GM19452 (cell line): ENCODE data around the gene SBSN.

Source experiments
- ATAC-seq: cut with Tn5 transposase; IDR thresholded peaks from one replicate; pipeline ENCODE4 v1.9.1; 2021; ENCODE audit not compliant: unreplicated experiment

Gene SBSN

DNA sequence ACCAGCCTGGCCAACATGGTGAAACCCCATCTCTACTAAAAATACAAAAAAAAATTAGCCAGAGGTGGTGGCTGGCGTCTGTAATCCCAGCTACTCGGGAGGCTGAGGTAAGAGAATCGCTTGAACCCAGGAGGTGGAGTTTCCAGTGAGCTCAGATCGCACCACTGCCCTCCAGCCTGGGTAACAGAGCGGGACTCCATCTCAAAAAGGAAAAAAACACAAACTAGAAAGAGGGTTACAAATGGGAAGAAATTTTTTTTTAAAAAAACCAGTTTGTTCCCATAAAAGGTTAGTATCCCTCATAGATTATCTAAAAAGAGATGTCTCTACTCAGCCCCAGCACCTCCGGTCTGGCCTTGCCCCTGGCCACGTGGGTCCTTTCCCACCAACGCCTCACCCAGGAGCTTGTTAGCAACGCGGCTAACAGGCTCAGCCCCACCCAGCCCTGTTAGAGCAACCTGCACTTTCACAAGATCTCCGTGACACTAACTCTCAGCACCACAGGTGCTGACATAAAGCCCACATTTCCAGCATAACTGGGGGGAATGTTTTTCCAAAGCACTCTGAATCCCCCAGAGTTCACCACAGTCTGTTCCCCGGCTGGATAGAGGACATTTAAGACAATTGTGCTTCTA lies 19.0 kb downstream of the SBSN start:
- ATAC-seq, result no peak

DNA sequence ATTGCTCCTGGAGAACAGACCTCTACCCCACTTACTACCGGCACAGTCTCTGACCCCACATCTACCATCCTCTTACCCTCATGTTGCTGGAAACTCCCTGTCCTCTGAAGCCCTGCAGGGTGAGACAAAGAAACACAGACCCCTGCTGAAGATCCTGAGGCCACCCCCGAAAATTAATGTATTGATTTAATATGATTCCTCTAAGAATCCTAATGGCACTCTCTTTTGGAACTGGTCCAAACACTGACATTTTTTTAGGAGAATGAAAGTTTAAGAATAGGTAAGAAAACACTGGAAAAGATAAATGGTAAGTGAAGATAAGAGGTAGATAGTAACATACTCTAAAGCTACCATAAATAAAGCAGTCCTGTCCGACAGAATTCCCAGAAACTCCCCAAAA lies 20.0 kb downstream of the SBSN start:
- ATAC-seq, result no peak

DNA sequence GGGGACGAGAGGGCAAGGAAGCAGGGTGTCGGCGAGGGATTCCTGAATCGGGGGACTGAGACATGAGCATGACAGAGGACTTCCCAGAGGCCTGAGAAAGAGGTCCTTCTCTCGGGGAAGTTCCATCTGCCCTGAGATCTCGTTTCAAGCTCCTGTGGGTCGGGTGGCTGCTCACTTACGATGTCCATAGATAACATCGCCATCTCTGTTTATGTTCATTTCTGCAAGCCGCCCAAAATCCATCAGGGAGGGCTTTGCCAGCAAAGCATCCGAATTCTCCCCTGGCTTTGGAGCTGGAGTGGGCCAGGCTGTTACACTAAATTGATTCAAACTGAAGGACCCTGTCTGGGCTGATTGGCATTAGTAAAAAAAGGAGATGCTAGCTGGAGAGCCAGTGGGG lies 20.6 kb downstream of the SBSN start:
- no peak for ATAC-seq

GRCh38 chr19:35506011-35506410 lies 22.1 kb downstream of the SBSN start:
- ATAC-seq, result no peak

- ATAC-seq, result no peak
Measured at GRCh38 chr19:35502751-35503150, 25.4 kb downstream of the SBSN start.

GRCh38 chr19:35501684-35502083 lies 26.4 kb downstream of the SBSN start:
- no peak for ATAC-seq

GRCh38 chr19:35500611-35501010 lies 27.5 kb downstream of the SBSN start:
- no peak for ATAC-seq

DNA sequence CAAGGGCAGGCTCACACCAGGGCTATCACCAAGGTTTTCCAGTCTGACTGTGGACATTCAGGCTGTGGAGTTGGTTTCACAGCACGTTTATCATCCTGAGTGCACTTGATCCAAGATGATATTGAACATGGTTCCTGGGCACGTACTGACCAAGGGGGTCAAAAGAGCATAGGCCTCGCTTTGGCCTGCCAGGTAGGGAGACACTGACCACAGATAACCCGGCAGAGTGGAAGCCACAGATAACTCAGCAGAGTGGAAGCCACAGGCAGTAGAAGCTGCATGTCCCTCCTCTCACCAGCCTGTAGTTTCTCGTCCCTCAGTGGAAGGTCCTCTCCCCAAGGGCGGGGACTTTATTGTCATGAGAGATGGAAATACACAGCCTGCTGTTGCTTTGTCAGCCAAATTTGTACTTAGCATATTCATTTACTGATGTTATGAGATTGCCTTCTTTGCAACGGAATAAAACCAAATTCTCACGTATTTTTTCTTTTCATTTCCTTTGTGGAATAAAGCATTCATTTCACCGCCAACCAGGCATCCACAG lies 29.1 kb downstream of the SBSN start:
- ATAC-seq, result no peak

GRCh38 chr19:35498220-35498619 lies 29.9 kb downstream of the SBSN start:
- ATAC-seq, result no peak

DNA sequence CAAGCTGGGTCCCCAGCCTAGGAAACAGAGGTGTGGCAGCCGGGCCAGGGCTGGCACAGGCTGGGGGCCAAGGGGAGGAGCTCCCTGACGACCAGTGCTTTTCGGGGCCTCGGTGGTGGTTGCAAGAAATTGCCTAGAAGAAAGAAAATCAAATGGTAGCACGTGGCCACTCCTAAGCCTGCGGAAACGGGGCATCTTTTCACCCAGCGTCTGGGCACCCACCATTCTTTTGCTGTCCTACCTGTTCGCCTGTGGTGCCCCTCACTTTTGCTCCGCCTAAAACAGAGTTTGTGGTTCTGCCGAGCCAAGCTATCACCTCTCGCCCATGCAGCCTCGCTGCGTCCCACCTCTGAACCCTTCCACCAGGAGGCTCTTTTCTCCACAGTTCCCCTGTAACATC lies 30.7 kb downstream of the SBSN start:
- no peak for ATAC-seq

GRCh38 chr19:35495107-35496064 lies 32.7 kb downstream of the SBSN start:
- ATAC-seq, result no peak

DNA sequence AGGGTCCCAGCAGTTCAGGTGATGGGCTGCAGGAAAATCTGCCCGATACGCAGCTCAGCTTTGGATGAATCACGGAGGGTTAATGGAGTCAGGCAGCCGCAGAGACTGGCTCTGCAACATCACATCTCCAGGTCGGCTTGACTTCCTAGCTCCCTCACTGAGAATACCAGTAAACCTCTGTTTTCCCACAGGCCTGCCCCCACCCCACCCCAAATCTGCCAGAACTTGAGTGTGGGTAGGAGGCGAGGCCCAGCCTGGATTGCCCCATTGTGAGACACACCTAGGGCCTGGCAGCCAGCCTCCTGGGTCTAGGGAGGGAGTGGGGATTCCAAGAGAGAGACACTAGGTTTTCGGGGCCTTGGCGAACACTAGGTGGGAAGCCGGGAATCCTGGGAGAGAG lies 34.1 kb downstream of the SBSN start:
- ATAC-seq, result no peak

GRCh38 chr19:35491836-35492360 lies 36.2 kb downstream of the SBSN start:
- ATAC-seq, result no peak

DNA sequence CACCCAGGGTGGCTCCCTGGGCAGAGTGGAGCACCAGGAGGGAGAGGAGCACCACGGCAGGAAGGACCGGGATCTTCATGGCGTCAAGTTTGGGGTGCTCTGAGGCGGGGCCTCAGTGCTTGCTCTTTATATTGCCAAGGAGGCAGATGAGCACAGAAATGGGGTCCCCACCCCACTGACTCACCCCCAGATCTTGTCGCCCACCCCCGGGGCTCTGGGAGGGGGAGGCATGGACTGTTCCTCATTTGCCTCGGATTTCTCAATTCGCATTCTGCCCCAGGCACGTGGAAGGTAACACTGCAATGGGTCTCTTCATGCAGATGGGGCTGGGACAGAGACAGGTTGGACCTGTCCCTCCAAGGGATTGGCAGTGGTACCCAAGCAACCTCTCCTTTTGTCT lies 37.7 kb downstream of the SBSN start, which contains the start of gene KRTDAP:
TSS of gene KRTDAP (minus strand) at position 101 of the 400 bp plus-strand sequence. CDS start at position 79, 22 bp downstream.
- ATAC-seq, result no peak

DNA sequence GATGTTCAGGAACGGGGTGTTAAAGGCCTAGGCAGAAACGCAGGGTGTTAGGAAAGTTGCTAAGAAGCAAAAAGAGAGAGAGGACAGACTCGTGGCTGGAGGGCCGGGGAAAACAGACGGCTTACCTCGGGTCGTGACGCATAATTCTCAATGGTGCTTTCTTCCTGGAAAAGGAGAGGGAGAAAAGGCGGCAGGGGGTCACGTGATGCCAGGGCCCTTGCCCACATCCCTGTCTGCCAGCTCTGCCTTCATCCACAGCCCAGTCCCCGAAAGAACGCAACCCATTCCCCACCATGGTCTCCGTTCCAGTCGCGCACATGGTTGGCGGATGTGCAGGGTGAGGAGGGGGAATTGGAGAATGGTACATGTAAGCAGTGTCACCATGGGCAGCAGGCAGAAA lies 39.4 kb downstream of the SBSN start:
- no peak for ATAC-seq

DNA sequence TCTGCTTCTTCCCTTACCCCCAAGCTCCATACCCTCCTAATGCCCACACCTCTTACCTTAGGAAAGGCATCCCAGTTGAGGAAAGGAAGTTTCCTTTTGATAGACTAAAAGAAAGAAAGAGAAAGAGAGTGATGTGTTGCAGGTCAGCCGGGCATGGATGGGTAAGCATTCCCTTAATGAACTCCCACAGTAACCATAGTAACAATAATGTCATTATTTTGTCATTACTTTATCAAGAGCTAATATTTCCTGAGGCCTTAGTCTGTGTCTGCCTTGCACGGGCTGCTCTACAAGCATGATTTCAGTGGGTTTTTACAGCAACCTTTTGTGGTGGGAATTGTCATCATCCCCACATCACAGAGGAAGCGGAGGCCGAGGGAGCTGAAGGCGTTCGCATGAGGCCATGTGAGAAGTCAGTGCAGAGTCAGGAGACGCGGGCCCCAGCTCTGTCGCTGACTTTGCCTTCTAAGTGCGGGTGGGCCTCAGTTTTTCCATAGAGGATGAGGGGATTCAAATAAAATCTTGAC lies 40.4 kb downstream of the SBSN start:
- no peak for ATAC-seq

GRCh38 chr19:35486268-35486708 lies 41.8 kb downstream of the SBSN start:
- no peak for ATAC-seq

GRCh38 chr19:35484252-35485036 lies 43.7 kb downstream of the SBSN start:
- ATAC-seq, result peak; percentile 66

- ATAC-seq, result no peak
Measured at GRCh38 chr19:35483089-35483488, 45.0 kb downstream of the SBSN start.

DNA sequence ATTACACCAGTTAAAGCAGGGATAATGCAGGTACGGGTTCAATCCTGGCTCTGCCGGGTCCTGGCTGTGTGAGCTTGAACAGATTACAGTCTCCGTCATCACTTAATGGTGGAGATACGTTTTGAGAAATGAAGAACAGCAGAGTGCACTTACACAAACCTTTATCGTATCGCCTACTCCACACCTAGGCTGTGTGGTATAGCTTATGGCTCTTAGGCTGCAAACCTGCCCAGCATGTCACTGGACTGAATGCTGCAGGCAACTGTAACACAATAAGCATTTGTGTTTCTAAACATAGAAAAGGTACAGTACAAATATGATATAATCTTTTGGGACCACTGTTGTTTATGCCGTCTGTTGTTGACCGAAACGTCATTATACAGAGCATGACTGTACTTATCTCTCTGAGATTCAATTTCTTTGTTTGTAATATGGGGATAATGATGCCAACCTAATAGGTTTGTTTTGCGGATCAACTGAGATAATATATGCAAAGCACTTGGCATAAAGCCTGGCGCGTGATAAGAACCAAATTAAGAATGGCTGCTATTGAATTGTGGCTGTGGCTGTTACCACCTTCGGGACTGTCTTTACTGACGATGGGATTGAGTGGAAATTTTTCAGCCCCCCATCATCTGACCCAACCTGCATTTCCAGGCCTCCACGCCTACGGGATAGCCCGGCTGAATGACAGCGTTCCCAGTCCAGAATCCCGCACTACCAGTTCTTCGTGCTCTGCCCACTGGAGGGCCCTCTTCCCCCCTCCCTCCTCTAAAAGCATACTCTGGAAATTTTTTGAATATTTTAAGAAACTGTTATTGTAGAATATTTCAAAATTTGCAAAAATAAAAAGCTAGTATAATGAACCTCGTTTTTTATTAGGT lies 49.1 kb downstream of the SBSN start:
- ATAC-seq, result no peak
